CD4-positive, alpha-beta T cell treated with Interleukin-12 subunit alpha and Interleukin-12 subunit beta, for 1 hour (primary cell): ENCODE results near the gene ASTN2.
A peak's percentile ranks its signal among the peaks of the same experiment; 100 is the strongest.

Source experiments
- DNase-seq: peaks from one replicate; pipeline ENCODE4 v3.0.0-alpha.2; 2020

The ASTN2 gene

DNA sequence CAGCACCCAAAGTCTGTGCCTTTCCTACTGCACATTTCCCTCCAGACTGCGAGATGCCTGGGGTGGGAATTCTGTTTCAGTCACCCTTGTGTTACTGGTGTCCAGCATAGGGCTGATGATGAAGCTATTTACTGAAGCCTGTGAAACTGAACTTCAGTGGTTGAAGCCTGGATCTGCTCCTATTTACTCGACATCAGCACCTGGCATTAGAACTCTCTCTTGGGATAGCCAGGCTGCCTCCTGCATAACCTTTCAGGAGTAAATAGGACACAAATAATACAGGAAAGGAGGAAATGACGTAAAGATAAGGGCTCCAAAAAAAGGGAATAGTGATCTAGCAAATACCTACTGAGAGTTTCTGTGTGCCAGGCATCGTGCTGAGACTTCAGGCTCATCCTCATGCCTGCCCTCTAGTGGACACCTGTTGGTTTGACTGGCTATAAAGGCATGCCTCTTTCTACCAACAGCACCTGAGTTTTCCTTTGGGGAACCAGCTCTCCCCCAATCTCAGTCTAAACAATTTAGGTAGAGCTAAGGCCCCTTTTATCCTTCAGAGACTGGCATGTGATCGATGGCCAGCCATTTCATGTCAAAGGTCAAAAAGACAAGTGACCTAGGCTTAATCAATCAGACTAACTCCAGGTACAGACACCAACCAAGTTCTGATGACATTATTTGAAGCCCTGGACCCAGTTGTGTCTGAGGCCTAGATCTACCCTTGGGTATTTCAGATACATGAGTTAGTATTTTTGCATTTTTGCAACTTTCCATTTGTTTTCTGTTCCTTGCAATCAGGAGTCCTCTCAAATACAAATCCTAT is 919.8 kb downstream of the ASTN2 start:
- DNase-seq, result peak; percentile 17

DNA sequence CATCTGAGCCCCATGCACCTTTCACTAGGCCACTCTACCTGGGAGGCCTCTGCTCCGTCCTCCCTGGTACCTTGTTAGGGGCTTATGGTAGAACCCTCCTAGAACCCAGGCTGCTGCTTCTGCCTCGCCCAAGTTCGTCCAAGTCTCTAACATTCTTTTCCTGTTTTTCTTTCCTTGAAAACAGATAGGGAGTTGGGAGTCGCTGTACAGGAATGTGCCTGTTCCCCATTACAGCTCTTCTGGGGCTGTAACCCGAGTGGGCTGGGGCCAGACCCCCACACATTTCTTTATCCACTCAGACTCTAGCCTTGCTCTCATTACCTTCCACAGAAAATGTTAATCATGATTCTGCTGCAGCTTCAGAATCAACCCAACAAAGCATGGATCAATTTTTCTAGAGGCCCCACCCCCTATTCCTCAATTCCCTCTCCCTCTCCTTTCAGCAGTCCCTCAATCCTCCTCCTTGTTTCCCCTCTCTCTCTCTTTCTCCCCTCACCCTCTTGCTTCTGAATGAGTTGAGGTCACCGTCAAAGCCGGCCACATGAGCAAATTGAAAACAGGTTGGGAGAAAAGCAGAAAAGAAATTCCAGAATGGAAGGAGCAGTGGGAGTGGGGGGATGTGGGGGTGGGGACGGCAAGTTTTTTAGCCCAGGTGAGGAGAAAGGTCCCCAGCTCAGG is 921.5 kb downstream of the ASTN2 start:
- DNase-seq, result no peak

DNA sequence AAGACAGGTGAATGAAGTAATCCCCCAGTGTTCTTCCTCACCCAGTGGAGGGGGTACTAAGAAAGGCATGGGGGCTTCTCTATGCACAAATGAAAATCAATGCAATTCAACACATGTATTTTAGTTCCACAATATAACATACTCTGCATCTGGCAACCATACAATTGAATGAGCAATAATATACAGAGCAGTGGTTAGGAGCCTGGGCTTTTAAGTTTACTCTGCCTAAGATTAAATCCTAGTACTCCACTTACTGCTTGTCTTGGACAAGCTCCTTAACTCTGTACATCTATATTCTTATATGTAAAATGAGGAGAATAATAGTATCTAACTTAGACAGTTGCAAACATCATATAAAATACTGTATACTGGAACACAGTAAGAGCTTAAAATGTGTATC is 923.2 kb downstream of the ASTN2 start:
- no peak for DNase-seq

DNA sequence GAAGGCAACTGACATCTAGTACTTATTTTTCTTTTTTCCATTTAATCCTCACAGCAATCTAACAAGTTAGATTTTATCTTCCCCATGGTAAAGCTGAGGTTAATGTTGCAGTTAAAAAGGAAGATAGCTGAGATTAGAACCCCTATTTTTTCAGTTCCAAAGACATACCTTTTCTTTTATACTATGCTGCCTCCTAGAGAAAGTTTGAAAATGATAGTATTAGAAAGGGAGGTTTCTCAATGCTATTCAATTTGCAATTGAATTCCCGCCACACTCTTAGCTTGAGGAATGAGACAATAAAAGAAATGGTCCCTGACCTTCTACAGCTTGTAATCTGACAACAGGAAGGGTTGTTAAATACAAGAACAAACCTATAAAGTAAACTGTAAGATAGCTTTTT is 923.6 kb downstream of the ASTN2 start:
- DNase-seq, result no peak

DNA sequence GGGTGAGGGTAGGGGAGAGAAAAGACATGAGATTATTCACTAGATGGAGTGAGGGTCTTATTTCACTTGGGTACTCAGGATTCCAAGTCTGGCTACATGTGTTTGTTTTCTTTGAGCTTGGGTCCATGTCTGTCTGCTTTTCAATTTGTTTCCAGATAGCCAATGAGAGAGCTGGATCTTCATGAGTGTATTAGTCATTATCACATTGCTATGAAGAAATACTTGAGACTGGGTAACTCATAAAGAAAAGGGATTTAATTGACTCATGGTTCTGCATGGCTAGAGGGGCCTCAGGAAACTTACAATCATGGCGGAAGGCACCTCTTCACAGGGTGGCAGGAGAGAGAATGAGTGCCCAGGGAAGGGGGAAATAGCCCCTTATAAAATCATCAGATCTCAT is 924.5 kb downstream of the ASTN2 start:
- DNase-seq, result no peak

DNA sequence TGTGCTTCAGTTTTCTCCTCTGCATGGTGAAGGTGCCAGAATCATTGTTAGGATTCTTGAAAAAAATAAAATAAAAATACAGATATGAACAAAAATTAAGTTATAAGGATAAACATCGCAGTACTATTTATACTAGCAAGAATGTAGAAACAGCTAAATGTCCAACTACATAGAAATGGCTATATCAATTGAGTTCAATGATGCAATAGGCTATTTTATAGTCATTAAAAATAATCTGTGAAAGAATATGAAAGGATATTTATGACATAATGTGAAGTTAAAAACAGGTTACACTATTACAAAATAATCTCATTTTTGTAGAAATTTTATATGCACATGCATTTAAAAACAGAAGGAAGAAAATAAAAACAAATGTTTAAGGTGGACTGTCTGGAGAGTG is 926.5 kb downstream of the ASTN2 start:
- DNase-seq, result no peak

DNA sequence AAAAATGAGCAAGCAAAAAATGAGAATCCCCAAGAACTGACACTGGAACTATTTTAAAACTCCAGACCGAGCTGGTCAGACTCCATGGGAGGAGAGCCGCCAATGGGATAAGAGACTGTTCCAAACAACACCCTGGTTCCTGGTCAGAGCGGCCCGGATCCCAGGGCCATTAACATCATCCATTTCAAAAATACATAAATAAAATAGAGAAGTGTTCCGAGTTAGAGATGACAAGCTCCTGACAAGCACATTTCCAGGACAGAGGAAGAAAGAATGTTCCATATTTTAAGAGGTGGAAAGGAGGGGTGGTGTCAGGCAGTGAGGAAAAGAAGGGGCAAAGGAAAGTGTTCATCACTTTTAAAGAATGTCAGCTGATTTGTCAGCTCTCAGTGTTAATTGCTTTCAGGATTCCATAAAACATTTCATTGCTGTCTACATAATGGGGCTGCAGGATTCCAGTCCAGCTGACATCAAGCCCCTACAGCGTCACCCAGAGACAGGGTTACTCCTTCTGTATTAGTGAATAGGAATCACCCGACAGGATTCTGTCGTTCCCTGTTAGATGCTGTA is 930.3 kb downstream of the ASTN2 start:
- DNase-seq, result no peak

DNA sequence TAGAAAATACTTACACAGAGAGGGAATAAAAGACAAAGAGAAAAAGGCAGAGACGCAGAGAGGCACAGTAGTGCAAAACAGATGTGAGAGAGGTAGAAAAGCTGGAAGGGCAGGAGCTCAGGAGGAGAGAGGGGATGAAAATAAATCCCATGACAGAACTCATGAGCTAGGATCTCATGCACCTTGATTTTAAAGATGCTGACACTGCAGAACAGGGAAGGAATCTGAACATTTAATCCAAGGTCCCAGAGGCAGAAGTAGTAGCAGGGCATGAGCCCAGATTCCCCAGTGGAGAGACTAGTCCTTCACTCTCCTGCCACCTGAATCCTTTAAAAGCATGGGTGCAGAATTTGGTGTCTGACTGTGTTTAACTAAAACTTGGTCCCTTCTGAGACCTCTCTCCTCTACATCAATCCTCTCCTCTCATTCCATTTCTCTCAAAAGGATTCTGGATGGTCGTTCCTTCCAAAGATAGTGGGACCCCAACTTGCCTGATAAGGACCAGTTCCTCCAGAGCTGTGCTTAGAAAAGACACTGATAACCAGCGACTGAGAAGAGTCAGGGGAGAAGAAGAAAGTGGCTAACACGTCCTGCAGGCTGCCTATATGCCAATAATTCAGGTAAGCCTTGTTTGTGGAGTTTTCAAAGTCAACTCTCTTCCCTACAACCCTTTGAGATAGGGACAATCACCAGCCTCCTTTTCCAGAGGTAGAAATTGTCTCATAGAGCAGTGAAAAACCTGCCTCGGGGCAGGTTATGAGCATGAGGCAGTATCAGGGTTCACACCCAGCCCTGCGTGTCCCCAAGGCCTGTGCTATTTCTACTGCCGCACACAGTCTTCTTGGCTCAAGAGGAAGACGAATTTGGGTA is 931.0 kb downstream of the ASTN2 start:
- no peak for DNase-seq

DNA sequence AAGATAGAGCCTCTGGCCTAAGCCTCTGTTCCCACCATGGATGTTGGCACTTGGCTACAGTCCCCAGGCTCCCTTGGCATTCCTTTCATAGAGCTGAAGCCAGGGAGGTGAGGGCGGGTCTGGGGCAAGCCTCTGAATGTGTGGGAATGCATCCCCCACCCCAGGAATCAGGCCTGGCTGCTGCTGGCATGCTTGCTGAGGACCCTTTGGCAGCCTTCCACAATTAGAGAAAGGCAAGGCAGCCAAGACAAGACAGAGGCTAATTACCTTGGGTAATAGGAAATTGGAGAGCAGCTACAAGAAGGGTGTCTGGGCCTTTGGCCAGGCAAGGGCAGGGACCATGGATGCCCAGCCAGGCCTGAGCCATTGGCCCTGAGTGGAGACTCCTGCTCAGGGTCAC is 932.1 kb downstream of the ASTN2 start:
- no peak for DNase-seq

DNA sequence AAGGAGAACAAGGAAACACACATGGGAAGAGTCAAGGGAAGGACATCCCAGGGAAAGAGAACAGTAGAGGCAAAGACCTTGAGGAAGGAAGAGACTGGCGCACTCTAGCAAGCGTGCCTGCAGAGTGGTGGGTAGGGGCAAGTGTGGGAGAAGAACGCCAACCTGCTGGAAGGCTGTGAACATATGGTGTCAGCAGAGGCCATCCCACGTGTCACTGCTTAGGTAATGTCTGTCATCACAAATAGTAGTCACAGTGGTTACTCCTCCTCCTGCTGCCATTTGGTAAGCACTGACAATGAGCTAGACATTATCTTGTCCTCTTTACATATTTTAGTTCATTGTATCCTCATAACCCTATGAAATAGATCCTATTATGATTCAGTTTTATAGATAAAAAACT is 934.2 kb downstream of the ASTN2 start:
- DNase-seq, result no peak

DNA sequence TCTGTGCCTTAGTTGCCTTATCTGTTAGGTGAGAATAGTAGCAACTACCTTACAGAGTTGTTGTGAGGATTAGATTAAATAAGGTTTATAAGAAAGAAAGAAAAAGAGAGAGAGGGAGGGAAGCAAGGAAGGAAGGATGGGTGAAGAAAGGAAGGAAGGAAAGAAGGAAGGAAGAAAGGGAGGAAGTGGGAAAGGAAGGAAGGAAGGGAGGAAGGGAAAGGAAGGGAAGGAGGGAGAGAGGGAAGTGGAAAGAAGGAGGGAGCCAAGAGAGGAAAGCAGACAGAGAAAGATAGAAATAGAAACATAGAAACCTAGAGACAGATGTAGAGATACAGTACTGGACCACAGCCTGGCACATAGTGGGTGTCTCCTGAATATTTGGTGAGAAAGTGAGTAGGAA is 934.9 kb downstream of the ASTN2 start:
- no peak for DNase-seq

DNA sequence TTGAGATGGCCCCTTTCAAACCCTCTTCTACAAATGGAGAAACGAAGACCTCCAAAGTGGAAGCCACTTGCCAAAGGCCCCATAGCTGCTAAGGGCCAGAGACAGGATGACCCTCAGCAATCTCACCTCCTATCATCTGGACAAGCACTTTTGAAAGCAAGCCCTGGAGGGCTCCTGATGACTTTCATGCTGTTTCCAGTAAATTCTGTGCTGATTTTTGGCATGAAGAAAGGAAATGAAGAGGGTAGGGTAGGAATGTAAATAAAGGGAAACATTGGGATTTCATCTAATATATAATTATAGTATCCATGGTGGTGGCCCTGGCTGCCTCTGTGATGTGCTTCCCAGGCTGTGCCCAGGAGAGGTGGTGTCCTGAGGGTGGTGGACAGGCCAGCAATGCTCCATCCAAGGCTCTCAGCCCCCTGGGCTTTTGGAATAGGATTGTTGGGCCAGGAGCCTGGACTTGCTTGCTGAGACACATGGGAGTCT is 935.8 kb downstream of the ASTN2 start:
- no peak for DNase-seq

DNA sequence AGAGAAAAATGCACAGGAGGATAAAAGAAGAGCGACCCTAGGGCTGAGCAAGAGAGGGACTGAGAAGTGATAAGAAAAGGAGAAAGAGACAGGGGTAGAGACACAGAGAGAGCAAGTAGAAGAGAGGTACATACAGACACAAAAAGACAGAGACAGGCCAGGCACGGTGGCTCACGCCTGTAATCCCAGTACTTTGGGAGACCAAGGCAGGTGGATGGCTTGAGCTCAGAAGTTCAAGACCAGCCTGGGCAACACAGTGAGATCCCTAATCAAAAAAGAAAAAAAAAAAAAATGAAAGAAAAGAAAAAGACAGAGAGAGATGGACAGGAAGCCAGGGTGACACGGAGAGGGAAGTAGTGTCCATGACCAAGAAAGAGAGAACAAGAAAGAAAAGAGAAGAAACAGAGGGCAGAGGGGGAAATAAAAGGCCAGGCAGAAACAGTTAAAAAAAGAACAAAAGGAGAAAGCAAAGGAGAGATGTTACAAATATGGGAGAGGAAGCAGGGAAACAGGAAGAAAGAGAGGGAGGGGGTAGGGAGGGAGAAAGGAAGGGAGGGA is 937.2 kb downstream of the ASTN2 start:
- no peak for DNase-seq

DNA sequence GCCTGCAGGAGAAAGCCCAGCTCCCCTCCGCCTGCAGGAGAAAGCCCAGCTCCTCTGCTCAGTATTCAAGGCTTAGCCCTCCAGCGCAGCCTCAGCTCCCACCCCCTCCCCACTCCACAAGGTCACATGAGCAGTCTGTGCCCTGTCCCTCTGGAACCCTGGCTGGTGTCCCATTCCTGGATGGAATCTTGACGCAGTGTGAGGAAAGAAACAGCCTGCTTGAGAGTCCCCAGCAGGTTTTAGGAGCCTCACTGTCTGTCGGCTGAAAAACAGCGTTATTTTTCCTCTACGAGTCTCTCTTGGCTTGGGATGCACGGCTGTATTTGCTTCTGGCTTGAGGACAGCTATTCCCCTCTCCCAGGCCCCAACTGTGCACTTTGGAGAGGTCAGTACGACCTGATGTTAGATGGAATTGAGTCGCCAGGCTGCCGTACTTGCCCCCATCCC is 937.9 kb downstream of the ASTN2 start:
- DNase-seq, result no peak

DNA sequence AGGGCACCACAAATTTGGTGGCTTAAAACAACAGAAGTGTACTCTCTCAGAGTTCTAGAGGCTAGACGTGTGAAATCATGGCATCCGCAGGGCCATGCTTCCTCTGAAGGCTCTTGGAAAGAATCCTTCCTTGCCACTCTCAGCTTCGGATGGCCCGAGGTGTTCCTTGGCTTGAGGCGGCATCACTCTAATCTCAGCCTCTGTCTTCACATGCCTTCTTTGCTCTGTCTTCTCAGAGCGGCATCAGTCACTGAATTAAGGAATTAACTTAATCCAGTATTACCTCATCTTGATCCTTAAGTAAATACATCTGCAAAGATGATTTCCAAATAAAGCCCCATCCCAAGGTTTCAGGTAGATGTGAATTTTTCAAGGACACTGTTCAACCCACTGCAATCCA is 938.9 kb downstream of the ASTN2 start:
- no peak for DNase-seq

DNA sequence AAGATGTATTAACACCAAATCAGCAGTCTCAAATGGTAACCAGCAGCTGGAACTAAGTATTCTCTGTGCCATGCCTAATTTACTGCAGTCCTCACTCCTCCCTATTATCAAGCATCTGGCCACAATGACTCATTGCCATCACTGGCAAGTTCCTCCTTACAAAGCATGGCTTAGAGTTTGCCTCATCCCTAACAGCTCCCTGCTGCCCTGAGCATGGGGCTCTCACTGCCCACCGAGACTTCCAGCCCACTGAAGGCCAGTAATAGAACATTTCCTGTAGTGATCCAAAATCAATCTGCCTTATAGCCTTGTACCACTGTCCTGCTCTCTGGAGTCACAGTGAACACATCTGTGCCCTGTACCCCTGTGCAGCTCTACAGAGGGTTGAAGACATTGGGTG is 939.7 kb downstream of the ASTN2 start:
- DNase-seq, result no peak

DNA sequence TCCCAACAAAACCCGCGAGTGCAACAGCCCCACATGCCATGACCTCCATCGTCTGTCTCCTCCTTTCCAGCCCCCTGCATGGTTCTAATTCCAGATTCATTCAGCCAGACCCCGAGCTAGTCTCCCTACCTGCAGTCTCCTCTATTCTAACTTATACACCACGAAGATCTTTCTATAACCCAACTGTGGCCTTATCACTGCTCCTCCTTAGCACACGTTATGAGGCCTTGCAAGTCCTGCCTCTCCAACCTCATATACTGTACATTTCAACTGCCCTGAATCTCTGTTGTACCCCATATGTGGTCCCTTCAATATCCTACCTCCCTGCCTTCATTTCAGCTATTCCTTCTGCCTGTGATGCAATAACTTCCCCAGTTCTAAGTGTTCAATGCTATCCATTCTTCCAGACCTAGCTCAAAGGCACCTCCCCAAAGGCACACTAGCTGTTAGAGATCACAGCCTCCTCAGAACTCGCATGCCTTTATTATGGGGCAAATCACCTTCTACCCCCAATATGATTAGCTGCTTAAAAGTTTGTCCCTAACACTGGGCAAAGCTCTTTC is 942.8 kb downstream of the ASTN2 start:
- DNase-seq, result no peak

DNA sequence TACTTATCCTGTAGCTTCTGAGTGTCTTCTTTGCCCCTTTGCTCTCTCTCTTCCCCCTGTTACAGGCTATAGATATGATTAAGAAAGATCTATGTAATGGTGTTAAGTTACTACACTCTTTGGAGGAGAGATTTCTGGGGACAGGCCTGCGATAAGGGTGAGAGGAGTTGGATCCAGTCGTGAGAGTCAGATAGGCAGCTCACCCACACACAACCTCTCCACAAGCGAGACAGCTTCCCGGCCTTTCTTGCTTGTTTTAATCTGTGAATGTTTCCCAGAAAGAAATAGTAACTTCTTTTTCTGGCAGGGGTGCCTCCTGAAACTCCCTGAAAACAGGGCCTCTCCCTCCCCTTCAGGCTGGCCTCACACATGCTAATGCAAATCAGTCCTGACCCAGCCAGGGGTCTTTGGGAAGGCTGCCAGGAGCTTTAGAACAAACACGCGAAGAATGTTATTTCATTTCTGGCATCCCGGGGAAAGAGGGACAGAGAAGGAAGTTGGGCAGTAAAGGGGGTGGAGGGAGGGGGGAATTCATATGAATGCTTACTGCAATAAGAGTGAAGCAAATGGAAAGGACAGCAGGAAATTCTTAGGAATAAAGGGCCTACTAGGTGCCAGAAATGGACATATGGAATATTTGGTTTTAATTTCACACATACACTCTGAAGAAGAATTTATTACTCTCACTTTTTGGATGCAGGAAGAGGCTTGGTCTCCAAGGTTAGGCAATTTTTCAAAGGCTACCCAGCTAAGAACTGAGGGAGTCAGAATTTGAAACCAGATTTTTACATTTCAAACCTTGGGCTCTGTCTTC is 943.6 kb downstream of the ASTN2 start:
- DNase-seq, result no peak

DNA sequence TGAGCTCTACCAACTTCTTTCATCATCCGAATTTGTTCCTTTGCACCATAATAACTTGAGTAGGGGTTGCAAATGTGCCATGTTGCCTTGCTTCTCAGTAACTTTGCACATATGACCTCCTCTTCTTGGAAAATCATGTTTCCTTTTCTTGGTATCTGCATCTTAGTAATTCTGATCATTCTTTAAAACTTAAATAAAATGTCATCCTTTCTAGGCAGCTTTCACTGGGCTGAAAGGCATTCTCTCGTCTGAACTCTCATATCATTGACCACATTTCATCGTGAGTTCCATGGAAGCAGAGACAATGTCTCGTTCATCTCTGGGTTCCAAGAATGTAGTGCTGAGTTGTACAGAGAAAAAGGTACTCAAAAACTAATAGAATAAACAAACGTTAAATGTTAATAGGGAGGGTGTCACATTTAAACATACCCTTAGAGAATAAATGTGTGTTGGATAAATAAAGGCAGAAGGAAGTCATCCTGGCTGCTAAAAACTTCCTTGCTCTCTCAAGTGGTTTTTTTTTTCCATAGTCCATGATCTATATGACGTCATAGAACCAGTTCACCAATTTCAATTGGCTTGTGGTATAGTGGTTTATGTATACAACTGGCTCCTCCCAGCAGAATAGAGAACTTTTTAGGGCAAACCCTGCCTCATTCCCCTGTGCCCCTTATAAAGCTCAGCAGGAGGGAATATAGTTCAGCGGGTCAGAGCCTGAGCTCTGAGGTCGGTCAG is 945.9 kb downstream of the ASTN2 start:
- no peak for DNase-seq

DNA sequence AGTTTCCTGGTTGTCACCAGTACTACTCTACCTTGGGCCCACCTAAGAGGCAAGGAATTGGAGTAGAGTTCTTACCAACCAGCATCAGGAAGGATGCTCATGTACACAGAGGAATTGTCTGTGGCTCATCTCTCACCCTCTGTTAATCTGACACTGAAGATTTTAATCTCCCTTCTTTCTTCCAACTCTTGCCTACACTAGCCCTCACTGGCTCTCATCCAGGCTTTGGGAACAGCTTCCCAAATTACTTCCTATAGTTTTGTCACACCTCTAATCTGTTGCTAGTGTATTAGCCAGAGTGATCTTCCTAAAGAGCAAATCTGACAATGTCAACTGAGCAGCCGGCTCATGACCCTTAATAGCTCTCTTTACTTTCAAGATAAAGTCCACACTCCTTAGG is 946.5 kb downstream of the ASTN2 start:
- no peak for DNase-seq
